Neural crest cell (in vitro differentiated cells): ENCODE data around the gene PRKCQ. TPM values are rescaled to one million over a fixed set of nuclear protein-coding genes. Genes with fewer than 3 reads are reported as not detected.
A peak's percentile ranks its signal among the peaks of the same experiment; 100 is the strongest.

ENCODE experiments used
- DNase-seq: peaks from one replicate; pipeline ENCODE4 v3.0.0; 2021; ENCODE audit warnings: low read depth, mixed read lengths, low spot score
- H3K27ac Mint-ChIP-seq: one replicate; pipeline ENCODE4 v1.8.0; 2021; ENCODE audit warnings: mild to moderate bottlenecking, mixed read lengths; ENCODE audit not compliant: unreplicated experiment
- H3K27me3 Mint-ChIP-seq: 2 replicates; pipeline ENCODE4 v1.8.0; 2021; ENCODE audit warnings: low read depth, mild to moderate bottlenecking, mixed read lengths
- H3K36me3 Mint-ChIP-seq: 2 replicates; pipeline ENCODE4 v1.8.0; 2021; ENCODE audit warnings: low read depth, mild to moderate bottlenecking, mixed read lengths
- H3K4me1 Mint-ChIP-seq: 2 replicates; pipeline ENCODE4 v1.8.0; 2021; ENCODE audit warnings: mixed read lengths
- H3K4me3 Mint-ChIP-seq: one replicate; pipeline ENCODE4 v1.8.0; 2021; ENCODE audit warnings: mild to moderate bottlenecking, mixed read lengths
- H3K9me3 Mint-ChIP-seq: 2 replicates; pipeline ENCODE4 v1.8.0; 2021; ENCODE audit warnings: mixed read lengths
- total RNA-seq: library from RNA; stranded (reverse); gene quantifications from 2 replicates; pipeline ENCODE4 v1.2.1, GENCODE V29; 2021
- TF ChIP-seq, protein P1 (sequence below): fragments of 200-600 bp; sonication (generic); conservative IDR thresholded peaks from 2 replicates; pipeline ENCODE4 v1.5.0; 2021; ENCODE audit warnings: antibody characterized with exemption, mild to moderate bottlenecking

The PRKCQ gene
- total RNA-seq, 1 donor from 2014 or later: 3.2 TPM

DNA sequence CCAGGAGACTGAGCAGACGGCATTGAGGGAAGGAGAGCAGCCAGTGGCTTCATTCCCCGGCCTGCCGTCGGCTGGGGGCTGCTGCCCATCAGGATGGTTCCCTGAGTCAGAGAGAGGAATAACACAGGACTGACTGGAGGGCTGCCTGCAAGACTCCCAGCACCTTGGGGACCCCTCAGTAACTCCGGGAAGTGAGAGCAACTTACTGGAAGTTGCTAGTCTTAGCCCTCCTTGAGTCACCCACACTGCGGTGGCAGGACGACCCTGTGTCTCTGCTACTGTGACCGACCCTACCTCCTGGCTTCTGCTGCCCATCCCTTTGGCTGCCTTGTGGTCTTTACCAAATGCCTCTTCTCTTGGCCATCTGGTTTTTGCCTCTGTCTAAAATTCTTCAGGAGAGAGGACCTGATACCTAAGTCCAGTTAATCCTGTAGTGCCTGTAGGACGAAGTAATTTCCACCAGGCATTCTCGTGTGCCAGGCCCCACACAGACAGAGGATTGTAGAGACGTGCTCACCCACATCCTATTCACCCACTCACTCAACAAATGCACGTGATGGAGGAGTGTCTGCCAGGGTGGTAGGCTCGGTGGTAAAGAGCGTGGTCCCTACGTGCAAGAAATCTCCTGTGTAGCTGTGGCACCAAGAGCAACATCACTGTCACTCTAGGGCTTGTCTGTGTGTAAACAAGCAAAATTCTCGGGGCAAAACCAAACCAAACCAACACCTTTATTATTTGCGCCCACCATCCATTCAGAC is 156.5 kb downstream of the PRKCQ start:
- TF ChIP-seq, protein P1, sequence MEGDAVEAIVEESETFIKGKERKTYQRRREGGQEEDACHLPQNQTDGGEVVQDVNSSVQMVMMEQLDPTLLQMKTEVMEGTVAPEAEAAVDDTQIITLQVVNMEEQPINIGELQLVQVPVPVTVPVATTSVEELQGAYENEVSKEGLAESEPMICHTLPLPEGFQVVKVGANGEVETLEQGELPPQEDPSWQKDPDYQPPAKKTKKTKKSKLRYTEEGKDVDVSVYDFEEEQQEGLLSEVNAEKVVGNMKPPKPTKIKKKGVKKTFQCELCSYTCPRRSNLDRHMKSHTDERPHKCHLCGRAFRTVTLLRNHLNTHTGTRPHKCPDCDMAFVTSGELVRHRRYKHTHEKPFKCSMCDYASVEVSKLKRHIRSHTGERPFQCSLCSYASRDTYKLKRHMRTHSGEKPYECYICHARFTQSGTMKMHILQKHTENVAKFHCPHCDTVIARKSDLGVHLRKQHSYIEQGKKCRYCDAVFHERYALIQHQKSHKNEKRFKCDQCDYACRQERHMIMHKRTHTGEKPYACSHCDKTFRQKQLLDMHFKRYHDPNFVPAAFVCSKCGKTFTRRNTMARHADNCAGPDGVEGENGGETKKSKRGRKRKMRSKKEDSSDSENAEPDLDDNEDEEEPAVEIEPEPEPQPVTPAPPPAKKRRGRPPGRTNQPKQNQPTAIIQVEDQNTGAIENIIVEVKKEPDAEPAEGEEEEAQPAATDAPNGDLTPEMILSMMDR: no peak
- H3K4me3 Mint-ChIP-seq: no peak overlapping the region
- DNase-seq: no peak

DNA sequence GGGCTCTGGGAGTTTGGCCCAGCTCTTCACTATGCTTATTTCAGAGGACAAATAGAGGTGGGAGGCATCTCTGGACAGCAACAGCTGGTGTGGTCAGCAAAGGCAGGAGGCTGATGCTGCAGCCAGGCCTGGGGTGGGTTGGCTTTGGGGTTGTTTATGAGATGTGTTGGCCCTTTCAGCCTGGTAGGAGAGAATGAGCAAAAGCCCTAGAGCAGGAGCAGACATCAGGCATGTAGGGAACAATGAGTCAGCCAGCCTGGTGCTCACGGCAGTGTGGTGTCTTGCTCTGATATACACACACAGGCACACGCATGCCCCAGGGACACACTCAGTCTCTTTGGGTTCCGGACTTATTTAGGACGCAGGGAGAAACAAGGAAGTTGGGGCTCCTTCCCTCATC is 157.1 kb downstream of the PRKCQ start:
- Mint-ChIP-seq H3K4me3 (no peak overlapping the region), H3K27ac (no peak overlapping the region)

More for the DNA sequence above, 156.5 kb downstream of the PRKCQ start:
- Mint-ChIP-seq H3K27me3 (peaks cover 6% of the 10 kb centered on the region), H3K4me1 (no peaks in the 10 kb centered on the region), H3K36me3 (no peaks in the 10 kb centered on the region), H3K27ac (no peak overlapping the region), H3K9me3 (peaks cover 3% of the 10 kb centered on the region)

DNA sequence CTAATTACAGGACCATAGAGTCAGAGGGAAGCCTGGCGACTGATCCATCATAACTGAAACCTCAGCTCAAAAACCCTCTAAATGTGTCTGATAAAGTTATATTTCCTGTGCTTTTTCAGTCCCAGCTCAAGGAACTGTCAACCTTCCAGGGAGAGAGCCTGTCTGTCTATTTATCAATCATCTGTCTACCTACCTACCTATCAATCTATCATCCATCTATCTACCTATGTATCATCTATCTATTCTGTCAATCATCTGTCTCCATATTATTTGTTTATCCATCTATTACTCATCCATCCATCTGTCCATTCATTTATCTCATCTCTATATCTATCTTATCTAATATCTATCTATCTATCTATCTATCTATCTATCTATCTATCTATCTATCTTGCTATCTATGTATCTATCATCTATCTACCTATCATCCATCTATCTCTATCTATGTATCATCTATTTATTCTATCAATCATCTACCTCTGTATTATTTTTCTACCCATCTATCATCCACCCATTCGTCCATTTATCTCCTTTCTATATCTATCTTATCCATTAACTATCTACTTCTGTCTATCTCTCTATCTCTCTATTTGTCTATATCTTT is 161.4 kb downstream of the PRKCQ start:
- Mint-ChIP-seq H3K9me3 (peaks cover 1% of the 10 kb centered on the region), H3K27ac (no peak overlapping the region), H3K4me1 (no peaks in the 10 kb centered on the region), H3K36me3 (no peaks in the 10 kb centered on the region), H3K4me3 (no peak overlapping the region), H3K27me3 (peaks cover 16% of the 10 kb centered on the region)
- TF ChIP-seq, protein P1: no peak
- no peak for DNase-seq

More for the DNA sequence above, 157.1 kb downstream of the PRKCQ start:
- H3K27me3 Mint-ChIP-seq: peaks cover 6% of the 10 kb centered on the region
- H3K36me3 Mint-ChIP-seq: no peaks in the 10 kb centered on the region
- TF ChIP-seq, protein P1: no peak
- H3K9me3 Mint-ChIP-seq: peaks cover 3% of the 10 kb centered on the region
- no peak for DNase-seq
- no peaks in the 10 kb centered on the region for H3K4me1 Mint-ChIP-seq

DNA sequence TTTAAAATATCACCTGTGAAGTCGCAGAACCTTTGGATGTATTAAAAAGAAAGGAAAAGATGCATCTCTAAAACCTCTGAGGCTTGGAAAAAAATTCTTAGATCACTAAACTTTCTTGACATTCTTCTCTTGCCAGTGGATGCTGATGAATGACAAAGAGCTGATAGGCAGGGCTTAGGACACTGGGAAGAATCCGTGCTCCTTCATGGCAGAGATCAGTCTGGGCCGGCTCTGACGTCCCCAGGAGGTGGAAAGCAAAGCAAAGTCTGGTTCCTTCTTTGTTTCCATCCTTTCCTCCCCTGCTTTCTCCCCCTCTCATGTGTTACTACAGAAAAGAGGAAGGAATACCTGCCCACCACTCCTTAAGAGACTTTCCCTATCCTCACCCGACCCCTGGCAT is 161.9 kb downstream of the PRKCQ start:
- TF ChIP-seq, protein P1: no peak
- Mint-ChIP-seq H3K36me3 (no peaks in the 10 kb centered on the region), H3K4me3 (no peak overlapping the region), H3K27ac (no peak overlapping the region), H3K27me3 (peaks cover 16% of the 10 kb centered on the region), H3K4me1 (no peaks in the 10 kb centered on the region), H3K9me3 (no peaks in the 10 kb centered on the region)
- no peak for DNase-seq

DNA sequence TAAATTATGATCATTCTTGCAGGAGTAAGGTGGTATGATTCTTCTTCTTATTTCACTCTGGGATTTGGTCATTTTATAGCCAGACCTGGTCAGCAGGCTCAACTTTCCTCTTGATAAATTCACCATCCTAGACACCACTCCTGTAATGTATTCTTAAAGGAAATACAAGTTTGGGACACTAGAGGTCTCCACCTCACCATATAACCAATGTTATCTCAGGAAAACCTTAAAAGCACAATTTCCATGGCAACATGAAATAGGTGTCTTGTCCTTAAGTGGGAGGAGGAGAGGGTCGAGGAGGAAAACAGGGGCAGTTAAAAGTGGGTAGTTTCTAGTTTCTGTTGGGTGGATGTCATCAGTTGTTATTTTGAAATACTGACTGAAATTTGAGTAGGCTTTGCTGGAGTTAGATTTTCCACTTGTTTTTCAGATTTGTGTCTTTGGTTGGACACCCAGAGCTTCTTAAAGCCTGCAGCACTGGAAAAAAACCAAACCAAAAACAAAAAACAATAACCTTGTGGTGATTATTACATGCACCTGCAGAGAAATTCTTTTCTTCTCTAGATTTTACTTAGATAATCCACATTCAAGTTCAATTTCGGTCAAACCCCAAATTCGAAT is 163.1 kb downstream of the PRKCQ start:
- TF ChIP-seq, protein P1: peak; percentile 85

More for the DNA sequence above, 163.1 kb downstream of the PRKCQ start:
- peak; percentile 8 for DNase-seq
- Mint-ChIP-seq H3K27me3 (peaks cover 14% of the 10 kb centered on the region), H3K36me3 (no peaks in the 10 kb centered on the region), H3K4me3 (no peak overlapping the region), H3K27ac (no peak overlapping the region), H3K9me3 (no peaks in the 10 kb centered on the region), H3K4me1 (no peaks in the 10 kb centered on the region)
